A549 (cell line): ENCODE data around the gene TMEM240. TPM values are rescaled to one million over a fixed set of nuclear protein-coding genes. Genes with fewer than 3 reads are reported as not detected.
A peak's percentile ranks its signal among the peaks of the same experiment; 100 is the strongest.
"Not testable (repeated sequence)": the region's sequence is repeated elsewhere in the genome, so short reads cannot be mapped to it uniquely, and the experiment has no call there.

ENCODE experiments used
- ATAC-seq, 2 experiments: fragments of 200-7000 bp in 1 of 2; fragments of >200 bp in 1 of 2; cut with Nextera tagmentation in 1 of 2; cut with Tn5 transposase in 1 of 2; 3 replicates each; pipeline versions ENCODE4 v1.8.0 to v1.9.1; 2018 to 2020; ENCODE audit warnings: mild to moderate bottlenecking in 1 of 2, moderate library complexity in 1 of 2
- CTCF ChIA-PET: fragments of 300-600 bp; sonication (Branson Sonifier 250); formaldehyde crosslinking; extraction: SDS; loops from one replicate; lab custom pipeline; 2021; ENCODE audit warnings: antibody characterized with exemption, inconsistent platforms; lab: Yijun Ruan, JAX
- POLR2A ChIA-PET: fragments of 350-600 bp; formaldehyde crosslinking; extraction: SDS; loops from one replicate; lab custom pipeline; 2021; ENCODE audit warnings: antibody characterized with exemption, inconsistent platforms; lab: Yijun Ruan, JAX
- DNase-seq, 2 experiments: peaks; one replicate each; pipeline versions ENCODE4 v3.0.0 to v3.0.0-alpha.2; 2011 to 2016; ENCODE audit warnings: low read depth in 1 of 2, low spot score in 1 of 2
- FAIRE-seq: peaks from 2 replicates; lab custom pipeline; 2011; peaks lifted over from hg19 to GRCh38; lab: Jason Lieb, UNC
- H3K27ac ChIP-seq, 2 experiments: fragments of >200 bp; sonication (Bioruptor Twin); formaldehyde crosslinking; 3 replicates each; pipeline ENCODE4 v1.5.1; 2016 to 2017
- H3K4me1 ChIP-seq: fragments of >200 bp; sonication (Bioruptor Twin); formaldehyde crosslinking; 3 replicates; pipeline ENCODE4 v1.6.1; 2016
- H3K4me2 ChIP-seq: fragments of >200 bp; sonication (Bioruptor Twin); formaldehyde crosslinking; 3 replicates; pipeline ENCODE4 v1.6.1; 2016
- H3K4me3 ChIP-seq: fragments of >200 bp; sonication (Bioruptor Twin); formaldehyde crosslinking; 3 replicates; pipeline ENCODE4 v1.5.1; 2016
- H3K9me3 ChIP-seq: fragments of >200 bp; sonication (Bioruptor Twin); formaldehyde crosslinking; 3 replicates; pipeline ENCODE4 v1.6.1; 2016
- CHD2 ChIP-seq: fragments of 150-350 bp; IDR thresholded peaks from 2 replicates; pipeline ENCODE4 v1.6.1; 2014; ENCODE audit warnings: low read length; ENCODE audit not compliant: partially characterized antibody
- EHF ChIP-seq: fragments of 250-450 bp; sonication (Bioruptor Pico); IDR thresholded peaks from 2 replicates; pipeline ENCODE4 v1.5.0; 2020; ENCODE audit warnings: mild to moderate bottlenecking
- EHMT2 ChIP-seq: fragments of 200-600 bp; sonication (generic); IDR thresholded peaks from 2 replicates; pipeline ENCODE4 v1.6.1; 2016; ENCODE audit warnings: antibody characterized with exemption, low read depth, mild to moderate bottlenecking, moderate library complexity
- JUN ChIP-seq, 2 experiments: fragments of >200 bp; sonication (Bioruptor Twin); formaldehyde crosslinking; IDR thresholded peaks; 2 replicates in 1 of 2; 3 replicates in 1 of 2; pipeline ENCODE4 v1.6.1; 2016 to 2017
- MYC ChIP-seq: IDR thresholded peaks from 2 replicates; pipeline ENCODE4 v1.6.1; 2012; ENCODE audit warnings: mild to moderate bottlenecking, inconsistent platforms, low read length, improper control_type of control experiment, borderline replicate concordance
- NR3C1 ChIP-seq: fragments of >200 bp; sonication (Bioruptor Twin); formaldehyde crosslinking; IDR thresholded peaks from 3 replicates; pipeline ENCODE4 v1.6.1; 2017
- PHF8 ChIP-seq: fragments of 200-600 bp; sonication (generic); IDR thresholded peaks from 2 replicates; pipeline ENCODE4 v1.6.1; 2016; ENCODE audit warnings: low read depth, mild to moderate bottlenecking, antibody characterized with exemption, moderate library complexity, borderline replicate concordance
- POLR2A ChIP-seq: IDR thresholded peaks from 2 replicates; pipeline ENCODE4 v1.6.1; 2012; ENCODE audit warnings: mild to moderate bottlenecking, low read length
- RFX5 ChIP-seq: fragments of 450-650 bp; IDR thresholded peaks from 2 replicates; pipeline ENCODE4 v1.7.1; 2014; ENCODE audit warnings: antibody characterized with exemption, mild to moderate bottlenecking, moderate library complexity
- TFCP2L1 ChIP-seq: fragments of 250-450 bp; sonication (Bioruptor Pico); IDR thresholded peaks from 2 replicates; pipeline ENCODE4 v1.5.0; 2021; ENCODE audit warnings: mild to moderate bottlenecking
- ZSCAN20 ChIP-seq: fragments of 250-450 bp; sonication (Bioruptor Pico); IDR thresholded peaks from 2 replicates; pipeline ENCODE4 v1.8.0; 2022; ENCODE audit warnings: mild to moderate bottlenecking, moderate library complexity
- WGBS: methylation state at CpG from one replicate; pipeline ENCODE4 v1.1.6; 2017; ENCODE audit errors: missing lambda C conversion rate; 5-methylcytosine and 5-hydroxymethylcytosine counted together
- polyA plus RNA-seq, 4 experiments: library from polyadenylated mRNA; depleted of rRNA in 3 of 4; stranded (reverse); fragments of >200 nt; fragmentation: RNase III in 1 of 4; extraction: RNeasy Plus Mini Kit Qiagen cat#74134 plus additional on column Dnase treatment in 1 of 4; gene quantifications; 2 replicates in 3 of 4; 3 replicates in 1 of 4; pipeline ENCODE4 v1.2.3, GENCODE V29; 2011 to 2017
- TF ChIP-seq, protein P1 (sequence below): IDR thresholded peaks from 2 replicates; pipeline ENCODE4 v1.6.1; 2012; ENCODE audit warnings: low read depth, borderline replicate concordance
- TF ChIP-seq, protein P2 (sequence below): fragments of 450-650 bp; IDR thresholded peaks from 2 replicates; pipeline ENCODE4 v1.6.1; 2014; ENCODE audit warnings: antibody characterized with exemption
- TF ChIP-seq, protein P3 (sequence below): fragments of >200 bp; sonication (Bioruptor Twin); formaldehyde crosslinking; IDR thresholded peaks from 3 replicates; pipeline ENCODE4 v1.6.1; 2016
- TF ChIP-seq, protein P4 (sequence below): IDR thresholded peaks from 2 replicates; pipeline ENCODE4 v1.6.1; 2012
- TF ChIP-seq, protein P5 (sequence below): IDR thresholded peaks from 2 replicates; pipeline ENCODE4 v1.6.1; 2012
- TF ChIP-seq, protein P6 (sequence below): fragments of >200 bp; sonication (Bioruptor Twin); formaldehyde crosslinking; IDR thresholded peaks from 2 replicates; pipeline ENCODE4 v1.6.1; 2016
- TF ChIP-seq, protein P7 (sequence below): fragments of 200-600 bp; sonication (generic); IDR thresholded peaks from 2 replicates; pipeline ENCODE4 v1.6.1; 2016; ENCODE audit warnings: antibody characterized with exemption, mild to moderate bottlenecking, moderate library complexity

TMEM240 gene
- polyA plus RNA-seq, 2 of the 4 experiments (the other 2 are of a cell fraction), result 0.14 to 1.1 TPM

DNA sequence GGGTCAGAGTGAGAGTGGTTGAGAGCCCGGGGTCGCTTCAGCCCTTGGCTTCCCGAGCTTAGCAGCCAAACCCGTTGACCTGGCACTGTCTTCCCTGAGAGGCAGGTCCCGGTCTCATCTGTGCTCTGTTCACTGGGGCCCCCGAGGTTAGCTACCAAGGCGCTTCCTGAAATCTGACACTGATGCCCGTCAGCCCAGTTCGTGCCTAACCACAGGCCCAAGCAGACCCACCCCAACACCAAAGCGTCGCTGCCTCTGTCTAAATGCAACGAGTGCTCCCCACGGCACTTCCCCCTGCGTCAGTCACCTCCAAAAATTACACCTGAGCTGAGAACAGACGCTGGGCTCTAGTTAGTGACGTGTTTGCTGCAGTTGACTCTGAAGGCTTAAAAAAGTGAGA, 26.0 kb downstream of the TMEM240 start:
- ATAC-seq, H3K4me2 ChIP-seq, H3K4me1 ChIP-seq, H3K27ac ChIP-seq, POLR2A ChIA-PET, H3K9me3 ChIP-seq, H3K4me3 ChIP-seq, FAIRE-seq, DNase-seq: not testable (repeated sequence)
- CTCF ChIA-PET, result interaction anchor here (1.3 kb wide), 1 partner anchor 73 kb away, joined by 6 read pairs; no protein-coding TSS in a partner anchor
- 94% methylated on average over 7 of the region's 16 CpGs for WGBS

DNA sequence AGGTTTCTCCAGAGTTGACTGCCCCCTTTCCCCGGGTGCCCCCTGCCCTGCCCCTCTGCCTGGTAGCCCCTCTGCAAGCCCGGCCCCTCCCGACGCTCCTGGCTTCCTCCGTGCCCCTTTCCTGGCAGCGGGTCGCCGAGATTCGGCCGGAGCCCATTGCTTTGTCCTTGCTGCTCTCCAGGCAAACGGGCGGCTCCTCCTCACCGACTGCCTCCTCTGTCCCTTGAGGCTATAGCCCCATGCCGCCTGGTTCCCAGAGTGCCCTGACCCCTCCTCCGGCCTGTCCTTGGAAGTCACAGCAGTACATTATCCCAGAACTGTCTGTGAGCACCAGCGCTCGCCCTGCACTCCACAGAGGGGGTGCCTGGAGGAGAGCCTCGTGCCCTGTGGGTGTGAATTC, 26.7 kb downstream of the TMEM240 start:
- ATAC-seq, POLR2A ChIA-PET, H3K27ac ChIP-seq, FAIRE-seq, DNase-seq, H3K4me1 ChIP-seq, CTCF ChIA-PET, H3K4me3 ChIP-seq, H3K9me3 ChIP-seq: not testable (repeated sequence)
- 70% methylated on average over 4 of the region's 18 CpGs for WGBS
- H3K4me2 ChIP-seq, result peak overlapping the region; percentile 36; the same call in 1 of the 3 replicates

DNA sequence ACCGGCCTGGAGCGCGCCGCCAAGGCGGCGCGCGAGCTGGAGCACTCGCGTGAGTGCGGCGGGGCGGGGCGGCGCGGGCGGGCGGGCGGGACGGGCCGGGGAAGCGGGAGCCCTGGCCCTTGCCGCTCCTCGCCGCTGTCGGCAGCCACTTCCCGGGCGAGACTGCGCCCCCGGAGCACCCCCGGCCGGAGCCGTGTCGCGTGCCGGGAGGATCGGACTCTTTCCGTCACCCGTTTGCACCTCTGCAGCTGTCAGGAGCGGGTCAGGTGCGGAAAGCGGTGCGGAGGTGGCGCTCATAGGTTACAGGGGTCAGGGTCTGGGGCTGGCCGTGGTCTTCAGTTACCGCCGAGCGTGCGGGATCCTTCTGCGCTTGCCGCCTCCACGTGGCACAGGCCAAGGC, 28.0 kb downstream of the TMEM240 start:
- CTCF ChIA-PET, H3K4me1 ChIP-seq, H3K9me3 ChIP-seq, DNase-seq, FAIRE-seq, POLR2A ChIA-PET: not testable (repeated sequence)
- peak; percentile 8 to 17; a peak in 3 of 6 replicates for ATAC-seq
- WGBS, result no CpG with 5 or more reads among the region's 52 CpGs
- H3K4me3 ChIP-seq, result peak overlapping the region; percentile 98
- H3K4me2 ChIP-seq, result peak overlapping the region; percentile 65; the same call in 2 of the 3 replicates
- peak overlapping the region; percentile 97 to 99 for H3K27ac ChIP-seq

DNA sequence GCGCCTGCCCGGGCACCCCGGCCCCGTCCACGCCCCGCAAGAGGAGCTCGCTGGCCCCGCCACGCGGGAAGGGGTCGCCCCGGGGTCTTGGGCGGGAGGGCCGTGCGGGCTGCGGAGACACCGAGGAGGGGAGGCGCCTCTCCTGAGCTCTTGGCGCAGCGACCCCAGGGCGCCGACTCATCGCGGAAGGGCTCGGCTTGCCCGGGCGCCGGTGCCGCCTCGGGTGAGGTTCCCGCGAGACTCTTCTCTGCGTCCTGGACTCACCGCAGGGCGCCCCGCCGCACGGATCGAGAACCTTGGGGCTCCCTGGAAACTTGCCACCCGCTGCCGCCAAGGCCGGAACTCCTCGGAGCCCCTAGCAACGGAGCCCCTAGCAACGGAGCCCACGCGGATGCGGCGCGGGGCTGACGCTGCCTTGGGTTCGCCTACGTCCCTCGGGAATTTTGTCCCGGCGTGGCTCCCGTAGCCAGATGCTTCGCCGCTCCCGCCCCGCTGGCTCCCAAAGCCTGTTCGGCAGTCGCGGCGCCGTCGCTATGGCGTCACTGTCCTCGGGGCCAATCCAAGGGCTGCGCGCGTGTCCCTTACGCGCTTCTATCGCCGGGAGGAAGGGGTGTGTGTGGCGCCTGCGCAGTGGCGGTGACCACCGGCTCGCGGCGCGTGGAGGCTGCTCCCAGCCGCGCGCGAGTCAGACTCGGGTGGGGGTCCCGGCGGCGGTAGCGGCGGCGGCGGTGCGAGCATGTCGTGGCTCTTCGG, 28.7 kb downstream of the TMEM240 start, which contains the start of gene ATAD3A:
Gene ATAD3A, plus strand, starts transcription at position 630 of the 753 bp plus-strand sequence. Its CDS starts 107 bp downstream, at position 737.
- ATAC-seq (peak; percentile 92 to 95), DNase-seq (peak; percentile 81 to 97), FAIRE-seq (no peak)
- H3K27ac ChIP-seq, result peak within 1 kb of the TSS; percentile 97 to 99
- 0% methylated on average over 12 of the region's 99 CpGs for WGBS
- H3K4me1 ChIP-seq, result 0 out of 3 replicates have a peak, but pooled peaks cover 5% of the 10 kb centered on the region
- H3K4me3 ChIP-seq, result peak within 1 kb of the TSS; percentile 98
- CTCF ChIA-PET, result interaction anchor here (0.7 kb wide), 1 partner anchor 71 kb away, joined by 3 read pairs; no protein-coding TSS in a partner anchor
- POLR2A ChIA-PET, result no interaction called here
- H3K9me3 ChIP-seq, result no peaks in the 10 kb centered on the region
- TF ChIP-seq JUN (IDR thresholded peaks at IDR 0.05) (peak in 1 of 2 experiments; percentile 65; a peak in 2 of 5 replicates), EHF (CRISPR knock-in tag) (no peak), PHF8 (peak; percentile 73), MYC (peak; percentile 20; the same call in 1 of the 2 replicates), NR3C1 (no peak), EHMT2 (no peak), TFCP2L1 (CRISPR knock-in tag) (no peak), POLR2A (peak; percentile 51), RFX5 (0 out of 2 replicates have a peak, but pooled peaks have one; percentile 62), ZSCAN20 (no peak), CHD2 (peak; percentile 90)
- TF ChIP-seq, protein P1, sequence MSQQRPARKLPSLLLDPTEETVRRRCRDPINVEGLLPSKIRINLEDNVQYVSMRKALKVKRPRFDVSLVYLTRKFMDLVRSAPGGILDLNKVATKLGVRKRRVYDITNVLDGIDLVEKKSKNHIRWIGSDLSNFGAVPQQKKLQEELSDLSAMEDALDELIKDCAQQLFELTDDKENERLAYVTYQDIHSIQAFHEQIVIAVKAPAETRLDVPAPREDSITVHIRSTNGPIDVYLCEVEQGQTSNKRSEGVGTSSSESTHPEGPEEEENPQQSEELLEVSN, result peak; percentile 67
- TF ChIP-seq, protein P2, sequence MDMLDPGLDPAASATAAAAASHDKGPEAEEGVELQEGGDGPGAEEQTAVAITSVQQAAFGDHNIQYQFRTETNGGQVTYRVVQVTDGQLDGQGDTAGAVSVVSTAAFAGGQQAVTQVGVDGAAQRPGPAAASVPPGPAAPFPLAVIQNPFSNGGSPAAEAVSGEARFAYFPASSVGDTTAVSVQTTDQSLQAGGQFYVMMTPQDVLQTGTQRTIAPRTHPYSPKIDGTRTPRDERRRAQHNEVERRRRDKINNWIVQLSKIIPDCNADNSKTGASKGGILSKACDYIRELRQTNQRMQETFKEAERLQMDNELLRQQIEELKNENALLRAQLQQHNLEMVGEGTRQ, result no peak
- TF ChIP-seq, protein P3, sequence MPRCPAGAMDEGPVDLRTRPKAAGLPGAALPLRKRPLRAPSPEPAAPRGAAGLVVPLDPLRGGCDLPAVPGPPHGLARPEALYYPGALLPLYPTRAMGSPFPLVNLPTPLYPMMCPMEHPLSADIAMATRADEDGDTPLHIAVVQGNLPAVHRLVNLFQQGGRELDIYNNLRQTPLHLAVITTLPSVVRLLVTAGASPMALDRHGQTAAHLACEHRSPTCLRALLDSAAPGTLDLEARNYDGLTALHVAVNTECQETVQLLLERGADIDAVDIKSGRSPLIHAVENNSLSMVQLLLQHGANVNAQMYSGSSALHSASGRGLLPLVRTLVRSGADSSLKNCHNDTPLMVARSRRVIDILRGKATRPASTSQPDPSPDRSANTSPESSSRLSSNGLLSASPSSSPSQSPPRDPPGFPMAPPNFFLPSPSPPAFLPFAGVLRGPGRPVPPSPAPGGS, result peak; percentile 75; the same call in 2 of the 3 replicates
- TF ChIP-seq, protein P4, sequence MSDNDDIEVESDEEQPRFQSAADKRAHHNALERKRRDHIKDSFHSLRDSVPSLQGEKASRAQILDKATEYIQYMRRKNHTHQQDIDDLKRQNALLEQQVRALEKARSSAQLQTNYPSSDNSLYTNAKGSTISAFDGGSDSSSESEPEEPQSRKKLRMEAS, result peak; percentile 92
- TF ChIP-seq, protein P5, sequence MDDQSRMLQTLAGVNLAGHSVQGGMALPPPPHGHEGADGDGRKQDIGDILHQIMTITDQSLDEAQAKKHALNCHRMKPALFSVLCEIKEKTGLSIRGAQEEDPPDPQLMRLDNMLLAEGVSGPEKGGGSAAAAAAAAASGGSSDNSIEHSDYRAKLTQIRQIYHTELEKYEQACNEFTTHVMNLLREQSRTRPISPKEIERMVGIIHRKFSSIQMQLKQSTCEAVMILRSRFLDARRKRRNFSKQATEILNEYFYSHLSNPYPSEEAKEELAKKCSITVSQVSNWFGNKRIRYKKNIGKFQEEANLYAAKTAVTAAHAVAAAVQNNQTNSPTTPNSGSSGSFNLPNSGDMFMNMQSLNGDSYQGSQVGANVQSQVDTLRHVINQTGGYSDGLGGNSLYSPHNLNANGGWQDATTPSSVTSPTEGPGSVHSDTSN, result 0 out of 2 replicates have a peak, but pooled peaks have one; percentile 66
- TF ChIP-seq, protein P6, sequence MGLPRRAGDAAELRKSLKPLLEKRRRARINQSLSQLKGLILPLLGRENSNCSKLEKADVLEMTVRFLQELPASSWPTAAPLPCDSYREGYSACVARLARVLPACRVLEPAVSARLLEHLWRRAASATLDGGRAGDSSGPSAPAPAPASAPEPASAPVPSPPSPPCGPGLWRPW, result no peak
- TF ChIP-seq, protein P7, sequence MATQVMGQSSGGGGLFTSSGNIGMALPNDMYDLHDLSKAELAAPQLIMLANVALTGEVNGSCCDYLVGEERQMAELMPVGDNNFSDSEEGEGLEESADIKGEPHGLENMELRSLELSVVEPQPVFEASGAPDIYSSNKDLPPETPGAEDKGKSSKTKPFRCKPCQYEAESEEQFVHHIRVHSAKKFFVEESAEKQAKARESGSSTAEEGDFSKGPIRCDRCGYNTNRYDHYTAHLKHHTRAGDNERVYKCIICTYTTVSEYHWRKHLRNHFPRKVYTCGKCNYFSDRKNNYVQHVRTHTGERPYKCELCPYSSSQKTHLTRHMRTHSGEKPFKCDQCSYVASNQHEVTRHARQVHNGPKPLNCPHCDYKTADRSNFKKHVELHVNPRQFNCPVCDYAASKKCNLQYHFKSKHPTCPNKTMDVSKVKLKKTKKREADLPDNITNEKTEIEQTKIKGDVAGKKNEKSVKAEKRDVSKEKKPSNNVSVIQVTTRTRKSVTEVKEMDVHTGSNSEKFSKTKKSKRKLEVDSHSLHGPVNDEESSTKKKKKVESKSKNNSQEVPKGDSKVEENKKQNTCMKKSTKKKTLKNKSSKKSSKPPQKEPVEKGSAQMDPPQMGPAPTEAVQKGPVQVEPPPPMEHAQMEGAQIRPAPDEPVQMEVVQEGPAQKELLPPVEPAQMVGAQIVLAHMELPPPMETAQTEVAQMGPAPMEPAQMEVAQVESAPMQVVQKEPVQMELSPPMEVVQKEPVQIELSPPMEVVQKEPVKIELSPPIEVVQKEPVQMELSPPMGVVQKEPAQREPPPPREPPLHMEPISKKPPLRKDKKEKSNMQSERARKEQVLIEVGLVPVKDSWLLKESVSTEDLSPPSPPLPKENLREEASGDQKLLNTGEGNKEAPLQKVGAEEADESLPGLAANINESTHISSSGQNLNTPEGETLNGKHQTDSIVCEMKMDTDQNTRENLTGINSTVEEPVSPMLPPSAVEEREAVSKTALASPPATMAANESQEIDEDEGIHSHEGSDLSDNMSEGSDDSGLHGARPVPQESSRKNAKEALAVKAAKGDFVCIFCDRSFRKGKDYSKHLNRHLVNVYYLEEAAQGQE, result peak; percentile 94
- peak within 1 kb of the TSS; percentile 93 for H3K4me2 ChIP-seq
